IMR-90 (cell line): ENCODE data around the gene ALKAL2. TPM values are rescaled to one million over a fixed set of nuclear protein-coding genes. Genes with fewer than 3 reads are reported as not detected.

Experiments
- ATAC-seq: fragments of 200-7000 bp; cut with Tn5 transposase; 2 replicates; pipeline ENCODE4 v1.9.1; 2020; ENCODE audit warnings: low read depth, mild to moderate bottlenecking, moderate library complexity
- BruUV-seq: library from RNA; stranded (reverse); fragments of 400-500 nt; replicated peaks from 2 replicates; lab custom pipeline; 2021; lab: Mats Ljungman, UMichigan
- CTCF ChIA-PET: fragments of 300-600 bp; formaldehyde crosslinking; extraction: SDS; loops from one replicate; lab custom pipeline; 2021; ENCODE audit warnings: antibody characterized with exemption; lab: Yijun Ruan, JAX
- POLR2A ChIA-PET: fragments of 300-600 bp; sonication (Branson Sonifier 250); formaldehyde crosslinking; loops from one replicate; lab custom pipeline; 2022; ENCODE audit warnings: antibody characterized with exemption; ENCODE audit not compliant: unreplicated experiment; lab: Charles Lee
- DNase-seq: peaks from one replicate; pipeline ENCODE4 v3.0.0; 2013
- H2AFZ ChIP-seq: replicated peaks from 2 replicates; pipeline ENCODE3; 2013; ENCODE audit warnings: low read length, mild to moderate bottlenecking; ENCODE audit not compliant: poor library complexity
- H2AK5ac ChIP-seq: 2 replicates; pipeline ENCODE4 v1.6.1; 2013; ENCODE audit warnings: low read depth, low read length, inconsistent platforms
- H2AK9ac ChIP-seq: replicated peaks from 2 replicates; pipeline ENCODE3; 2013; ENCODE audit warnings: mild to moderate bottlenecking, low read depth, low read length, moderate library complexity; ENCODE audit not compliant: poor library complexity
- H2BK120ac ChIP-seq: 2 replicates; pipeline ENCODE4 v1.6.1; 2013; ENCODE audit warnings: low read depth, low read length, inconsistent platforms
- H2BK15ac ChIP-seq: 3 replicates; pipeline ENCODE4 v1.6.1; 2013; ENCODE audit warnings: low read depth, low read length, inconsistent platforms
- H2BK20ac ChIP-seq: 2 replicates; pipeline ENCODE4 v1.6.1; 2013; ENCODE audit warnings: low read depth, mild to moderate bottlenecking, inconsistent platforms, low read length, moderate library complexity
- H2BK5ac ChIP-seq: 2 replicates; pipeline ENCODE4 v1.6.1; 2013; ENCODE audit warnings: mild to moderate bottlenecking, low read depth, low read length, inconsistent platforms; ENCODE audit not compliant: poor library complexity, severe bottlenecking
- H3K14ac ChIP-seq: replicated peaks from 2 replicates; pipeline ENCODE4 v1.6.1; 2013; ENCODE audit warnings: low read depth, low read length, inconsistent platforms
- H3K18ac ChIP-seq: 2 replicates; pipeline ENCODE4 v1.6.1; 2013; ENCODE audit warnings: low read depth, low read length, control low read depth
- H3K23ac ChIP-seq: 2 replicates; pipeline ENCODE4 v1.6.1; 2013; ENCODE audit warnings: low read depth, low read length, inconsistent platforms
- H3K27ac ChIP-seq: 2 replicates; pipeline ENCODE4 v1.5.1; 2013; ENCODE audit warnings: mild to moderate bottlenecking, control low read depth, low read length; ENCODE audit not compliant: insufficient read depth
- H3K27me3 ChIP-seq: 2 replicates; pipeline ENCODE4 v1.6.1; 2013; ENCODE audit warnings: low read length; ENCODE audit not compliant: control insufficient read depth, insufficient read depth
- H3K36me3 ChIP-seq: 2 replicates; pipeline ENCODE4 v1.6.1; 2013; ENCODE audit warnings: low read length, mixed read lengths; ENCODE audit not compliant: control insufficient read depth, insufficient read depth
- H3K4ac ChIP-seq: 2 replicates; pipeline ENCODE4 v1.6.1; 2013; ENCODE audit warnings: low read depth, low read length, inconsistent platforms
- H3K4me1 ChIP-seq: 2 replicates; pipeline ENCODE4 v1.6.1; 2013; ENCODE audit warnings: low read length, mixed read lengths; ENCODE audit not compliant: control insufficient read depth, insufficient read depth
- H3K4me2 ChIP-seq: 2 replicates; pipeline ENCODE4 v1.6.1; 2013; ENCODE audit warnings: low read depth, mild to moderate bottlenecking, control low read depth, low read length, moderate library complexity
- H3K4me3 ChIP-seq: 2 replicates; pipeline ENCODE4 v1.5.1; 2013; ENCODE audit warnings: low read depth, mild to moderate bottlenecking, control low read depth, low read length, moderate library complexity; ENCODE audit not compliant: insufficient read depth
- H3K56ac ChIP-seq: 2 replicates; pipeline ENCODE4 v1.6.1; 2013; ENCODE audit warnings: low read length, inconsistent platforms; ENCODE audit not compliant: insufficient read depth; ENCODE audit errors: extremely low read depth
- H3K79me1 ChIP-seq, 2 experiments: 2 replicates each; pipeline ENCODE4 v1.6.1; 2013; ENCODE audit warnings: low read length in 2 of 2, inconsistent platforms in 1 of 2, low read depth in 1 of 2
- H3K9ac ChIP-seq: 2 replicates; pipeline ENCODE4 v1.6.1; 2013; ENCODE audit warnings: low read depth, low read length, control low read depth
- H3K9me1 ChIP-seq: 2 replicates; pipeline ENCODE4 v1.6.1; 2013; ENCODE audit warnings: low read length, inconsistent platforms; ENCODE audit not compliant: insufficient read depth
- H3K9me3 ChIP-seq: 2 replicates; pipeline ENCODE4 v1.6.1; 2013; ENCODE audit warnings: low read length; ENCODE audit not compliant: control insufficient read depth, insufficient read depth
- H4K20me1 ChIP-seq: 2 replicates; pipeline ENCODE4 v1.6.1; 2013; ENCODE audit warnings: low read length, inconsistent platforms; ENCODE audit not compliant: insufficient read depth
- H4K5ac ChIP-seq: 2 replicates; pipeline ENCODE4 v1.6.1; 2013; ENCODE audit warnings: mild to moderate bottlenecking, low read depth, low read length, control low read depth
- H4K8ac ChIP-seq, 2 experiments: 2 replicates each; pipeline ENCODE4 v1.6.1; 2013; ENCODE audit warnings: low read depth in 2 of 2, low read length in 2 of 2, control low read depth in 1 of 2, inconsistent platforms in 1 of 2
- H4K91ac ChIP-seq: 2 replicates; pipeline ENCODE4 v1.6.1; 2013; ENCODE audit warnings: low read depth, low read length, inconsistent platforms; ENCODE audit not compliant: insufficient read depth
- BHLHE40 ChIP-seq: fragments of 150-350 bp; IDR thresholded peaks from 2 replicates; pipeline ENCODE4 v1.6.1; 2016; ENCODE audit warnings: mild to moderate bottlenecking, low read depth, low read length
- CEBPB ChIP-seq: IDR thresholded peaks from 2 replicates; pipeline ENCODE4 v1.6.1; 2012; ENCODE audit warnings: low read depth, low read length, improper control_type of control experiment
- CHD1 ChIP-seq: IDR thresholded peaks from 2 replicates; pipeline ENCODE4 v1.6.1; 2012; ENCODE audit warnings: low read depth, low read length, improper control_type of control experiment
- FOS ChIP-seq: fragments of 150-350 bp; IDR thresholded peaks from 2 replicates; pipeline ENCODE4 v1.6.1; 2016; ENCODE audit warnings: low read depth, low read length
- MAFK ChIP-seq: IDR thresholded peaks from 2 replicates; pipeline ENCODE4 v1.6.1; 2012; ENCODE audit warnings: low read depth, low read length, improper control_type of control experiment
- MAZ ChIP-seq: IDR thresholded peaks from 2 replicates; pipeline ENCODE4 v1.6.1; 2012; ENCODE audit warnings: low read depth, mild to moderate bottlenecking, low read length, improper control_type of control experiment, moderate library complexity, borderline replicate concordance
- MXI1 ChIP-seq: IDR thresholded peaks from 2 replicates; pipeline ENCODE4 v1.6.1; 2012; ENCODE audit warnings: low read depth, mild to moderate bottlenecking, low read length, moderate library complexity, borderline replicate concordance
- NFE2L2 ChIP-seq: fragments of 150-350 bp; IDR thresholded peaks from 2 replicates; pipeline ENCODE4 v1.6.1; 2016; ENCODE audit warnings: low read depth, mild to moderate bottlenecking, low read length
- RAD21 ChIP-seq: IDR thresholded peaks from 2 replicates; pipeline ENCODE4 v1.6.1; 2012; ENCODE audit warnings: low read length, improper control_type of control experiment
- RCOR1 ChIP-seq: IDR thresholded peaks from 2 replicates; pipeline ENCODE4 v1.6.1; 2012; ENCODE audit warnings: mild to moderate bottlenecking, low read length, improper control_type of control experiment; ENCODE audit not compliant: insufficient replicate concordance
- RFX5 ChIP-seq: IDR thresholded peaks from 2 replicates; pipeline ENCODE4 v1.8.0; 2012; ENCODE audit warnings: low read depth, mild to moderate bottlenecking, low read length, moderate library complexity
- WGBS, 2 experiments: methylation state at CpG; one replicate each; pipeline versions ENCODE4 v1.1.5 to v1.1.7; 2013; ENCODE audit warnings: missing lambda C conversion rate in 2 of 2; ENCODE audit not compliant: insufficient read length in 1 of 2; ENCODE audit errors: extremely low coverage in 2 of 2; 5-methylcytosine and 5-hydroxymethylcytosine counted together
- dilution Hi-C: fragments of 300-500 bp; cut with HindIII; formaldehyde crosslinking; loops from one replicate; pipeline ENCODE4 v1.14.3; 2018; ENCODE audit warnings: low sequenced_read_pairs; ENCODE audit not compliant: unreplicated experiment
- in situ Hi-C: fragments of 300-500 bp; cut with MboI; formaldehyde crosslinking; loops from 3 replicates; pipeline ENCODE4 v1.14.3; 2019; ENCODE audit warnings: low sequenced_read_pairs, inconsistent platforms, mixed read lengths
- intact Hi-C: fragments of 100-400 bp; cut with micrococcal nuclease; formaldehyde crosslinking; loops from 2 replicates; pipeline ENCODE4 v1.10.0; 2022
- polyA plus RNA-seq, 3 experiments: library from polyadenylated mRNA; depleted of rRNA; stranded (reverse); fragments of >200 nt; gene quantifications; 2 replicates each; pipeline ENCODE4 v1.2.3, GENCODE V29; 2012; ENCODE audit warnings: low replicate concordance in 1 of 3
- total RNA-seq: library from RNA; depleted of rRNA; stranded (reverse); fragments of >200 nt; gene quantifications from 2 replicates; pipeline ENCODE4 v1.2.3, GENCODE V29; 2012
- TF ChIP-seq, protein P1 (sequence below): fragments of 150-350 bp; IDR thresholded peaks from 2 replicates; pipeline ENCODE4 v1.6.1; 2017; ENCODE audit warnings: mild to moderate bottlenecking, antibody characterized with exemption, low read length, low read depth
- TF ChIP-seq, protein P2 (sequence below): fragments of 150-350 bp; IDR thresholded peaks from 2 replicates; pipeline ENCODE4 v1.6.1; 2016; ENCODE audit warnings: low read depth, mild to moderate bottlenecking, low read length, moderate library complexity, borderline replicate concordance
- TF ChIP-seq, protein P3 (sequence below): conservative IDR thresholded peaks from 2 replicates; pipeline ENCODE4 v1.5.1; 2012; ENCODE audit warnings: mild to moderate bottlenecking, low read depth, low read length, improper control_type of control experiment

ALKAL2 gene
- total and polyA plus RNA-seq, 2 of the 4 experiments (the other 2 are of a cell fraction) = not detected

DNA sequence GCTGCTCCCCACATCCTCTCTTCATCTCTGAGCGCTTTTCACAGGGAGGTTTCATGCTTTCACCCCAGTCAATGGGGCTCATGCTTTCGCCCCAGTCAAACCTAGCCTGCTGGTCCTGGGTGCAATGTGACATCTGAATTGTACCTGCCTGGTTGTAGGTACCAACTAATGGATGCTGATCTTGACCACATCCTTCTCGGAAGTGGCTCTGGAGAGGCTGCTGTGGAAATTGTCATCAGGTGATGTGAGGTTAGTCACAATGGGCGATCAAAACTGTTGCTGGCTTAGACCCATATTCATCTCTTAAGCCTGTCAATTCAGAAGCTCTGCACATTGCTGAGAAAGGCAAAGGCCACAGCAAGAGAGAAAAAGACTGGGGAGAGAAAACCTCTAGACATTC, 32.7 kb upstream of the ALKAL2 start:
- dilution Hi-C loops = no loop called here

More for the DNA sequence above, 32.7 kb upstream of the ALKAL2 start:
- no peaks in the 10 kb centered on the region for H3K27me3 ChIP-seq
- CTCF ChIA-PET = no interaction called here
- H3K4me1 ChIP-seq = no peaks in the 10 kb centered on the region
- ATAC-seq (no peak), DNase-seq (no peak)
- H3K9ac ChIP-seq = no peak overlapping the region
- H3K4me2 ChIP-seq = no peak overlapping the region
- H3K9me1 ChIP-seq = no peaks in the 10 kb centered on the region
- no peak overlapping the region for H3K4me3 ChIP-seq
- no peak overlapping the region for H4K8ac ChIP-seq
- H3K56ac ChIP-seq = no peak overlapping the region
- TF ChIP-seq, protein P1, sequence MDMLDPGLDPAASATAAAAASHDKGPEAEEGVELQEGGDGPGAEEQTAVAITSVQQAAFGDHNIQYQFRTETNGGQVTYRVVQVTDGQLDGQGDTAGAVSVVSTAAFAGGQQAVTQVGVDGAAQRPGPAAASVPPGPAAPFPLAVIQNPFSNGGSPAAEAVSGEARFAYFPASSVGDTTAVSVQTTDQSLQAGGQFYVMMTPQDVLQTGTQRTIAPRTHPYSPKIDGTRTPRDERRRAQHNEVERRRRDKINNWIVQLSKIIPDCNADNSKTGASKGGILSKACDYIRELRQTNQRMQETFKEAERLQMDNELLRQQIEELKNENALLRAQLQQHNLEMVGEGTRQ = no peak
- TF ChIP-seq, protein P2, sequence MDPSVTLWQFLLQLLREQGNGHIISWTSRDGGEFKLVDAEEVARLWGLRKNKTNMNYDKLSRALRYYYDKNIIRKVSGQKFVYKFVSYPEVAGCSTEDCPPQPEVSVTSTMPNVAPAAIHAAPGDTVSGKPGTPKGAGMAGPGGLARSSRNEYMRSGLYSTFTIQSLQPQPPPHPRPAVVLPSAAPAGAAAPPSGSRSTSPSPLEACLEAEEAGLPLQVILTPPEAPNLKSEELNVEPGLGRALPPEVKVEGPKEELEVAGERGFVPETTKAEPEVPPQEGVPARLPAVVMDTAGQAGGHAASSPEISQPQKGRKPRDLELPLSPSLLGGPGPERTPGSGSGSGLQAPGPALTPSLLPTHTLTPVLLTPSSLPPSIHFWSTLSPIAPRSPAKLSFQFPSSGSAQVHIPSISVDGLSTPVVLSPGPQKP = no peak
- no peak for TF ChIP-seq BHLHE40
- no peak for TF ChIP-seq RFX5
- no peak for TF ChIP-seq MAZ
- no peak for TF ChIP-seq RCOR1
- TF ChIP-seq MAFK = no peak
- TF ChIP-seq NFE2L2 = no peak
- TF ChIP-seq, protein P3, sequence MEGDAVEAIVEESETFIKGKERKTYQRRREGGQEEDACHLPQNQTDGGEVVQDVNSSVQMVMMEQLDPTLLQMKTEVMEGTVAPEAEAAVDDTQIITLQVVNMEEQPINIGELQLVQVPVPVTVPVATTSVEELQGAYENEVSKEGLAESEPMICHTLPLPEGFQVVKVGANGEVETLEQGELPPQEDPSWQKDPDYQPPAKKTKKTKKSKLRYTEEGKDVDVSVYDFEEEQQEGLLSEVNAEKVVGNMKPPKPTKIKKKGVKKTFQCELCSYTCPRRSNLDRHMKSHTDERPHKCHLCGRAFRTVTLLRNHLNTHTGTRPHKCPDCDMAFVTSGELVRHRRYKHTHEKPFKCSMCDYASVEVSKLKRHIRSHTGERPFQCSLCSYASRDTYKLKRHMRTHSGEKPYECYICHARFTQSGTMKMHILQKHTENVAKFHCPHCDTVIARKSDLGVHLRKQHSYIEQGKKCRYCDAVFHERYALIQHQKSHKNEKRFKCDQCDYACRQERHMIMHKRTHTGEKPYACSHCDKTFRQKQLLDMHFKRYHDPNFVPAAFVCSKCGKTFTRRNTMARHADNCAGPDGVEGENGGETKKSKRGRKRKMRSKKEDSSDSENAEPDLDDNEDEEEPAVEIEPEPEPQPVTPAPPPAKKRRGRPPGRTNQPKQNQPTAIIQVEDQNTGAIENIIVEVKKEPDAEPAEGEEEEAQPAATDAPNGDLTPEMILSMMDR = no peak
- no peak for TF ChIP-seq FOS
- TF ChIP-seq MXI1 = no peak
- no peak for TF ChIP-seq RAD21
- no peak for TF ChIP-seq CHD1
- TF ChIP-seq CEBPB = no peak
- no CpG with 5 or more reads among the region's 4 CpGs for whole genome bisulfite sequencing, 2 experiments
- POLR2A ChIA-PET = no interaction called here
- no peak overlapping the region for H3K23ac ChIP-seq
- H2AK5ac ChIP-seq = no peak overlapping the region
- H3K9me3 ChIP-seq = peaks cover 33% of the 10 kb centered on the region
- H2BK20ac ChIP-seq = no peak overlapping the region
- no peak overlapping the region for H3K14ac ChIP-seq
- intact Hi-C loops (no loop called here), in situ Hi-C loops (no loop called here)
- no peak overlapping the region for H4K5ac ChIP-seq
- no TSS peak for BruUV-seq
- H2BK5ac ChIP-seq = no peak overlapping the region
- H2AFZ ChIP-seq = no peak overlapping the region
- H3K36me3 ChIP-seq = no peaks in the 10 kb centered on the region
- no peak overlapping the region for H3K27ac ChIP-seq
- no peak overlapping the region for H2BK15ac ChIP-seq
- no peak overlapping the region for H2BK120ac ChIP-seq
- no peak overlapping the region for H3K4ac ChIP-seq
- no peaks in the 10 kb centered on the region for H4K20me1 ChIP-seq
- H3K79me1 ChIP-seq = no peaks in the 10 kb centered on the region
- H3K18ac ChIP-seq = no peak overlapping the region
- H2AK9ac ChIP-seq = no peak overlapping the region
- H4K91ac ChIP-seq = no peak overlapping the region
